Amniotic stem cell (primary cell): ENCODE data around the gene PDE2A.

Source experiments
- DNase-seq: peaks from one replicate; lab custom pipeline; 2025; lab: John Stamatoyannopoulos, UW

PDE2A gene

GRCh38 chr11:72704783-72705265 lies 30.6 kb upstream of the PDE2A start:
- DNase-seq: no peak

GRCh38 chr11:72704028-72704782 lies 30.0 kb upstream of the PDE2A start:
- no peak for DNase-seq

- DNase-seq: peak; percentile 42
Observed at GRCh38 chr11:72703267-72704008, 29.2 kb upstream of the PDE2A start.

- DNase-seq: no peak
Observed at GRCh38 chr11:72702577-72703241, 28.5 kb upstream of the PDE2A start.

GRCh38 chr11:72702096-72702495 lies 27.9 kb upstream of the PDE2A start:
- no peak for DNase-seq

GRCh38 chr11:72701466-72701865 lies 27.2 kb upstream of the PDE2A start:
- DNase-seq: no peak

GRCh38 chr11:72700146-72700545 lies 25.9 kb upstream of the PDE2A start:
- no peak for DNase-seq

- DNase-seq: no peak
Observed at GRCh38 chr11:72697814-72698213, 23.6 kb upstream of the PDE2A start.

- DNase-seq: no peak
Observed at GRCh38 chr11:72696866-72697700, 22.9 kb upstream of the PDE2A start.

- no peak for DNase-seq
Observed at GRCh38 chr11:72695354-72695753, 21.1 kb upstream of the PDE2A start.

- no peak for DNase-seq
Observed at GRCh38 chr11:72693271-72693968, 19.2 kb upstream of the PDE2A start.

- DNase-seq: no peak
Observed at GRCh38 chr11:72692498-72693237, 18.4 kb upstream of the PDE2A start.

GRCh38 chr11:72690166-72690565 lies 15.9 kb upstream of the PDE2A start:
- no peak for DNase-seq

GRCh38 chr11:72688929-72689328 lies 14.7 kb upstream of the PDE2A start:
- no peak for DNase-seq

GRCh38 chr11:72688486-72688885 lies 14.3 kb upstream of the PDE2A start:
- no peak for DNase-seq

- no peak for DNase-seq
Observed at GRCh38 chr11:72687326-72687725, 13.1 kb upstream of the PDE2A start.

- no peak for DNase-seq
Observed at GRCh38 chr11:72686639-72687220, 12.5 kb upstream of the PDE2A start.

- no peak for DNase-seq
Observed at GRCh38 chr11:72685560-72686480, 11.6 kb upstream of the PDE2A start.
